HepG2 (cell line): Measurements from ENCODE around the gene NPAS2. TPM values are rescaled to one million over a fixed set of nuclear protein-coding genes. Genes with fewer than 3 reads are reported as not detected.
A peak's percentile ranks its signal among the peaks of the same experiment; 100 is the strongest.

Experiments
- ATAC-seq: fragments of 200-7000 bp; cut with Tn5 transposase; 3 replicates; pipeline ENCODE4 v1.9.1; 2020; ENCODE audit warnings: mild to moderate bottlenecking, moderate library complexity
- BruUV-seq: library from RNA; stranded (reverse); fragments of 400-500 nt; replicated peaks from 2 replicates; lab custom pipeline; 2021; lab: Mats Ljungman, UMichigan
- CTCF ChIA-PET: fragments of 300-600 bp; formaldehyde crosslinking; extraction: SDS; loops from one replicate; lab custom pipeline; 2021; ENCODE audit warnings: low total read pairs, inconsistent platforms, low intra/inter-chr PET ratio; lab: Yijun Ruan, JAX
- POLR2A ChIA-PET: fragments of 350-600 bp; sonication (Branson Sonifier 250); formaldehyde crosslinking; loops from one replicate; lab custom pipeline; 2020; ENCODE audit warnings: antibody characterized with exemption, inconsistent platforms; lab: Yijun Ruan, JAX
- DNase-seq: peaks from one replicate; pipeline ENCODE4 v3.0.0-alpha.2; 2015; ENCODE audit warnings: low spot score
- FAIRE-seq: peaks from 3 replicates; lab custom pipeline; 2011; peaks lifted over from hg19 to GRCh38; lab: Jason Lieb, UNC
- H2AFZ ChIP-seq: one replicate; pipeline ENCODE4 v1.6.1; 2011; ENCODE audit warnings: low read length, inconsistent platforms
- H3K27ac ChIP-seq: fragments of 300-600 bp; 3 replicates; pipeline ENCODE4 v1.8.0; 2011; ENCODE audit warnings: mixed run types, mild to moderate bottlenecking, mixed read lengths, low read length, inconsistent platforms; ENCODE audit not compliant: insufficient read depth; ENCODE audit errors: extremely low read length
- H3K27me3 ChIP-seq, 2 experiments: fragments of 200-600 bp in 1 of 2; 2 replicates in 1 of 2; 3 replicates in 1 of 2; pipeline versions ENCODE4 v1.6.0 to v1.8.0; 2011; ENCODE audit warnings: low read length in 2 of 2, mild to moderate bottlenecking in 2 of 2, moderate library complexity in 2 of 2, inconsistent platforms in 1 of 2; ENCODE audit not compliant: insufficient read depth in 2 of 2, control insufficient read depth in 1 of 2
- H3K36me3 ChIP-seq, 2 experiments: fragments of 200-600 bp in 1 of 2; replicated peaks in 1 of 2; 2 replicates in 1 of 2; 3 replicates in 1 of 2; pipeline versions ENCODE4 v1.5.1 to v1.8.0; 2011; ENCODE audit warnings: low read length in 2 of 2, inconsistent platforms in 1 of 2; ENCODE audit not compliant: insufficient read depth in 2 of 2, control insufficient read depth in 1 of 2
- H3K4me1 ChIP-seq: 2 replicates; pipeline ENCODE4 v1.5.1; 2012; ENCODE audit warnings: low read length, inconsistent platforms; ENCODE audit not compliant: insufficient read depth
- H3K4me2 ChIP-seq: 2 replicates; pipeline ENCODE4 v1.6.0; 2011; ENCODE audit warnings: low read depth, low read length, inconsistent platforms
- H3K4me3 ChIP-seq, 3 experiments: fragments of 200-600 bp in 1 of 3; sonication (generic), shearing (Covaris generic) in 1 of 3; replicated peaks in 1 of 3; 2 replicates each; pipeline ENCODE4 v1.5.1; 2011 to 2016; ENCODE audit warnings: low read length in 3 of 3, inconsistent platforms in 2 of 3, low read depth in 2 of 3, mild to moderate bottlenecking in 2 of 3, control low read depth in 1 of 3, mixed read lengths in 1 of 3; ENCODE audit not compliant: insufficient read depth in 1 of 3
- H3K79me2 ChIP-seq: one replicate; pipeline ENCODE4 v1.6.1; 2011; ENCODE audit warnings: low read length, inconsistent platforms; ENCODE audit not compliant: insufficient read depth
- H3K9ac ChIP-seq: 2 replicates; pipeline ENCODE4 v1.6.0; 2011; ENCODE audit warnings: mild to moderate bottlenecking, low read depth, low read length, inconsistent platforms; ENCODE audit not compliant: insufficient read depth
- H3K9me3 ChIP-seq: 2 replicates; pipeline ENCODE4 v1.5.1; 2012; ENCODE audit warnings: mild to moderate bottlenecking, low read length
- H4K20me1 ChIP-seq: 2 replicates; pipeline ENCODE4 v1.6.0; 2011; ENCODE audit warnings: inconsistent platforms, mild to moderate bottlenecking, low read length, moderate library complexity; ENCODE audit not compliant: insufficient read depth
- AKAP8 ChIP-seq: sonication (generic); formaldehyde crosslinking; IDR thresholded peaks from 2 replicates; pipeline ENCODE4 v1.5.1; 2020; ENCODE audit warnings: mild to moderate bottlenecking, missing genetic modification reagents
- IKZF1 ChIP-seq: fragments of 450-650 bp; IDR thresholded peaks from 2 replicates; pipeline ENCODE4 v1.7.1; 2016
- ONECUT2 ChIP-seq: sonication (generic); formaldehyde crosslinking; IDR thresholded peaks from 2 replicates; pipeline ENCODE4 v1.4.0; 2020; ENCODE audit warnings: missing genetic modification reagents
- SNAI1 ChIP-seq: sonication (generic); formaldehyde crosslinking; IDR thresholded peaks from 2 replicates; pipeline ENCODE4 v1.5.0; 2020; ENCODE audit warnings: mild to moderate bottlenecking, missing genetic modification reagents, borderline replicate concordance
- SOX6 ChIP-seq, 2 experiments: fragments of 450-650 bp in 1 of 2; sonication (generic) in 1 of 2; formaldehyde crosslinking in 1 of 2; IDR thresholded peaks; 2 replicates each; pipeline versions ENCODE4 v1.4.0 to v1.6.1; 2017 to 2020; ENCODE audit warnings: antibody characterized with exemption in 1 of 2, mild to moderate bottlenecking in 1 of 2, missing genetic modification reagents in 1 of 2
- ZNF772 ChIP-seq: sonication (generic); formaldehyde crosslinking; IDR thresholded peaks from 2 replicates; pipeline ENCODE4 v1.5.0; 2020; ENCODE audit warnings: mild to moderate bottlenecking, missing genetic modification reagents
- WGBS: methylation state at CpG from one replicate; pipeline ENCODE4 v1.1.6; 2017; ENCODE audit warnings: low lambda C conversion rate; 5-methylcytosine and 5-hydroxymethylcytosine counted together
- in situ Hi-C: cut with HindIII; loops from 2 replicates; pipeline ENCODE4 v1.10.0; 2017; ENCODE audit warnings: low pct_unique_long_range_greater_than_20kb; ENCODE audit not compliant: extremely low pct_ligation_motif_present
- intact Hi-C: fragments of 100-400 bp; cut with micrococcal nuclease; formaldehyde crosslinking; loops from one replicate; pipeline ENCODE4 v1.10.0; 2022; ENCODE audit not compliant: unreplicated experiment
- polyA plus RNA-seq, 8 experiments: library from polyadenylated mRNA; depleted of rRNA in 3 of 8; stranded (reverse) in 7 of 8; unstranded in 1 of 8; fragments of >200 nt; fragmentation: Illumina TruSeq in 4 of 8; extraction: Trizol in 4 of 8; gene quantifications; 2 replicates each; pipeline versions ENCODE4 v1.2.1 to v1.2.3, GENCODE V29; 2011 to 2016; ENCODE audit warnings: low read depth in 4 of 8, missing spikeins in 1 of 8, mixed read lengths in 1 of 8; ENCODE audit not compliant: insufficient read depth in 1 of 8
- total RNA-seq, 5 experiments: library from RNA; depleted of rRNA; stranded (reverse); fragments of >200 nt; fragmentation: Illumina TruSeq; extraction: Trizol; gene quantifications; 2 replicates each; pipeline ENCODE4 v1.2.3, GENCODE V29; 2016; ENCODE audit warnings: low read depth in 1 of 5
- TF ChIP-seq, protein P1 (sequence below): sonication (generic); formaldehyde crosslinking; IDR thresholded peaks from 2 replicates; pipeline ENCODE4 v1.4.0; 2020; ENCODE audit warnings: low read depth, missing genetic modification reagents
- TF ChIP-seq, protein P2 (sequence below): sonication (generic); formaldehyde crosslinking; IDR thresholded peaks from 2 replicates; pipeline ENCODE4 v1.4.0; 2020; ENCODE audit warnings: missing genetic modification reagents, mild to moderate bottlenecking, borderline replicate concordance

The NPAS2 gene
- total and polyA plus RNA-seq, 2 of the 13 experiments (the other 11 are each of a cell fraction or from before 2014, with no cell fraction given), result 14.8 to 37.5 TPM

DNA sequence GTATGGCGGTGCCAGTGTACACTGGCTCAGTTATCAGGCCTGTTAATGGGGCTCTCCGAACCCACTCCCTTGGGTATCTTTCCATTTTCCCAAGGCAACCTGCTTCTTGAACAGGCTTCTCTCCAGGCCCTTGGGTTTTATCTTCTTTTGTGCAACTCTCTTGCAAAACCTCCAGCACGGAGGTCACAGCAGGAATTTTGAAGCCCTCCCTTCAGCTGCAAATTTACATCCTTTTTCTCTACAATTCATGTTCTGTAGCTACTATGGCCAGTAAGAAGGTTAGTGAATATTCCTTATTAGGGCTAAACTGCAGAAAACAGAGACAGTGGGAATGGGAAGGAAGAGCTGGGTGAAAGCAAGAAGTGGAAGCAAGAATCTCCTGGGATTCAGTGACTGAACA lies 10.4 kb upstream of the NPAS2 start:
- Histone ChIP-seq H3K27ac (no peak overlapping the region), H3K9me3 (no peaks in the 10 kb centered on the region), H3K4me2 (peak overlapping the region; percentile 14; the same call in 1 of the 2 replicates), H3K36me3 (no peaks in the 10 kb centered on the region), H3K79me2 (no peaks in the 10 kb centered on the region), H4K20me1 (no peaks in the 10 kb centered on the region), H3K27me3 (peaks cover 2 to 20% of the 10 kb centered on the region in 2 experiments; a peak in 3 of 5 replicates), H2AFZ (peak overlapping the region; percentile 35), H3K9ac (no peak overlapping the region), H3K4me1 (peaks cover 23% of the 10 kb centered on the region), H3K4me3 (no peak overlapping the region)
- POLR2A ChIA-PET, result interaction anchor here (1.3 kb wide), 1 partner anchor 27 kb away, joined by 3 read pairs; no protein-coding TSS in a partner anchor
- BruUV-seq, result no TSS peak
- no peak for TF ChIP-seq IKZF1
- TF ChIP-seq, protein P1, sequence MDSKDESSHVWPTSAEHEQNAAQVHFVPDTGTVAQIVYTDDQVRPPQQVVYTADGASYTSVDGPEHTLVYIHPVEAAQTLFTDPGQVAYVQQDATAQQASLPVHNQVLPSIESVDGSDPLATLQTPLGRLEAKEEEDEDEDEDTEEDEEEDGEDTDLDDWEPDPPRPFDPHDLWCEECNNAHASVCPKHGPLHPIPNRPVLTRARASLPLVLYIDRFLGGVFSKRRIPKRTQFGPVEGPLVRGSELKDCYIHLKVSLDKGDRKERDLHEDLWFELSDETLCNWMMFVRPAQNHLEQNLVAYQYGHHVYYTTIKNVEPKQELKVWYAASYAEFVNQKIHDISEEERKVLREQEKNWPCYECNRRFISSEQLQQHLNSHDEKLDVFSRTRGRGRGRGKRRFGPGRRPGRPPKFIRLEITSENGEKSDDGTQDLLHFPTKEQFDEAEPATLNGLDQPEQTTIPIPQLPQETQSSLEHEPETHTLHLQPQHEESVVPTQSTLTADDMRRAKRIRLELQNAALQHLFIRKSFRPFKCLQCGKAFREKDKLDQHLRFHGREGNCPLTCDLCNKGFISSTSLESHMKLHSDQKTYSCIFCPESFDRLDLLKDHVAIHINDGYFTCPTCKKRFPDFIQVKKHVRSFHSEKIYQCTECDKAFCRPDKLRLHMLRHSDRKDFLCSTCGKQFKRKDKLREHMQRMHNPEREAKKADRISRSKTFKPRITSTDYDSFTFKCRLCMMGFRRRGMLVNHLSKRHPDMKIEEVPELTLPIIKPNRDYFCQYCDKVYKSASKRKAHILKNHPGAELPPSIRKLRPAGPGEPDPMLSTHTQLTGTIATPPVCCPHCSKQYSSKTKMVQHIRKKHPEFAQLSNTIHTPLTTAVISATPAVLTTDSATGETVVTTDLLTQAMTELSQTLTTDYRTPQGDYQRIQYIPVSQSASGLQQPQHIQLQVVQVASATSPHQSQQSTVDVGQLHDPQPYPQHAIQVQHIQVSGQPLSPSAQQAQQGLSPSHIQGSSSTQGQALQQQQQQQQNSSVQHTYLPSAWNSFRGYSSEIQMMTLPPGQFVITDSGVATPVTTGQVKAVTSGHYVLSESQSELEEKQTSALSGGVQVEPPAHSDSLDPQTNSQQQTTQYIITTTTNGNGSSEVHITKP, result no peak
- no peak for TF ChIP-seq SOX6 (IDR thresholded peaks at IDR 0.05)
- no peak for TF ChIP-seq SOX6 (CRISPR knock-in tag; IDR thresholded peaks at IDR 0.05)
- TF ChIP-seq, protein P2, sequence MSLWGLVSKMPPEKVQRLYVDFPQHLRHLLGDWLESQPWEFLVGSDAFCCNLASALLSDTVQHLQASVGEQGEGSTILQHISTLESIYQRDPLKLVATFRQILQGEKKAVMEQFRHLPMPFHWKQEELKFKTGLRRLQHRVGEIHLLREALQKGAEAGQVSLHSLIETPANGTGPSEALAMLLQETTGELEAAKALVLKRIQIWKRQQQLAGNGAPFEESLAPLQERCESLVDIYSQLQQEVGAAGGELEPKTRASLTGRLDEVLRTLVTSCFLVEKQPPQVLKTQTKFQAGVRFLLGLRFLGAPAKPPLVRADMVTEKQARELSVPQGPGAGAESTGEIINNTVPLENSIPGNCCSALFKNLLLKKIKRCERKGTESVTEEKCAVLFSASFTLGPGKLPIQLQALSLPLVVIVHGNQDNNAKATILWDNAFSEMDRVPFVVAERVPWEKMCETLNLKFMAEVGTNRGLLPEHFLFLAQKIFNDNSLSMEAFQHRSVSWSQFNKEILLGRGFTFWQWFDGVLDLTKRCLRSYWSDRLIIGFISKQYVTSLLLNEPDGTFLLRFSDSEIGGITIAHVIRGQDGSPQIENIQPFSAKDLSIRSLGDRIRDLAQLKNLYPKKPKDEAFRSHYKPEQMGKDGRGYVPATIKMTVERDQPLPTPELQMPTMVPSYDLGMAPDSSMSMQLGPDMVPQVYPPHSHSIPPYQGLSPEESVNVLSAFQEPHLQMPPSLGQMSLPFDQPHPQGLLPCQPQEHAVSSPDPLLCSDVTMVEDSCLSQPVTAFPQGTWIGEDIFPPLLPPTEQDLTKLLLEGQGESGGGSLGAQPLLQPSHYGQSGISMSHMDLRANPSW (CRISPR knock-in tag), result no peak
- TF ChIP-seq ONECUT2, result no peak
- TF ChIP-seq SNAI1 (CRISPR knock-in tag), result no peak
- TF ChIP-seq AKAP8 (CRISPR knock-in tag), result no peak
- TF ChIP-seq ZNF772 (CRISPR knock-in tag), result no peak
- CTCF ChIA-PET, result no interaction called here
- intact Hi-C loops, result no loop called here
- no peak for DNase-seq
- ATAC-seq, result no peak
- in situ Hi-C loops, result no loop called here
- no peak for FAIRE-seq
- 53% methylated on average over 3 of the region's 3 CpGs for WGBS
